Tibial nerve (tissue), 4 donors: ENCODE data around the gene SERPINE1. TPM values are rescaled to one million over a fixed set of nuclear protein-coding genes. Genes with fewer than 3 reads are reported as not detected.

ENCODE experiments used
- DNase-seq, 2 donors: peaks; one replicate each; pipeline ENCODE4 v3.0.0-alpha.2; 2019; ENCODE audit warnings: low spot score in 2 of 2
- H3K27ac ChIP-seq, 4 donors: fragments of 200-600 bp; sonication (generic) in 3 of 4; one replicate each; pipeline ENCODE4 v1.5.1; 2017 to 2019; ENCODE audit warnings: mild to moderate bottlenecking in 1 of 4
- H3K27me3 ChIP-seq, 2 donors: fragments of 200-600 bp; sonication (generic) in 1 of 2; one replicate each; pipeline versions ENCODE4 v1.5.1 to v1.6.0; 2017 to 2019
- H3K36me3 ChIP-seq, 3 donors: fragments of 200-600 bp; sonication (generic); one replicate each; pipeline ENCODE4 v1.5.1; 2018 to 2019
- H3K4me1 ChIP-seq, 4 donors: fragments of 200-600 bp; sonication (generic) in 3 of 4; one replicate each; pipeline ENCODE4 v1.5.1; 2017 to 2019
- H3K4me3 ChIP-seq, 4 donors: fragments of 200-600 bp; sonication (generic) in 3 of 4; one replicate each; pipeline ENCODE4 v1.5.1; 2017 to 2019; ENCODE audit warnings: mild to moderate bottlenecking in 1 of 4, moderate library complexity in 1 of 4
- H3K9me3 ChIP-seq, 4 donors: fragments of 200-600 bp; sonication (generic) in 3 of 4; one replicate each; pipeline ENCODE4 v1.5.1; 2017 to 2019
- EP300 ChIP-seq, 2 donors: sonication (generic); formaldehyde crosslinking; IDR thresholded peaks; one replicate each; pipeline ENCODE4 v1.6.1; 2017; ENCODE audit warnings: antibody characterized with exemption in 2 of 2, mild to moderate bottlenecking in 1 of 2
- POLR2A ChIP-seq, 2 donors: fragments of 450-650 bp; IDR thresholded peaks; one replicate each; pipeline ENCODE4 v1.6.1; 2017; ENCODE audit warnings: antibody characterized with exemption in 2 of 2, mild to moderate bottlenecking in 2 of 2, moderate library complexity in 2 of 2
- WGBS, 2 donors: methylation state at CpG; one replicate each; pipeline ENCODE4 v1.1.5; 2018; 5-methylcytosine and 5-hydroxymethylcytosine counted together
- total RNA-seq, 4 donors: library from RNA; depleted of rRNA; stranded (reverse); fragments of >200 nt; gene quantifications; one replicate each; pipeline ENCODE4 v1.1.0, GENCODE V29; 2016
- TF ChIP-seq, protein P1 (sequence below), 5 experiments: fragments of 200-600 bp in 3 of 5; fragments of 450-650 bp in 2 of 5; sonication (generic) in 3 of 5; IDR thresholded peaks; one replicate each; pipeline ENCODE4 v1.5.1; 2016 to 2019; ENCODE audit warnings: antibody characterized with exemption in 5 of 5, mild to moderate bottlenecking in 3 of 5, moderate library complexity in 2 of 5

SERPINE1 gene
- total RNA-seq, 4 donors from 2014 or later: 3.3 to 13.9 (median 8.1) TPM

DNA sequence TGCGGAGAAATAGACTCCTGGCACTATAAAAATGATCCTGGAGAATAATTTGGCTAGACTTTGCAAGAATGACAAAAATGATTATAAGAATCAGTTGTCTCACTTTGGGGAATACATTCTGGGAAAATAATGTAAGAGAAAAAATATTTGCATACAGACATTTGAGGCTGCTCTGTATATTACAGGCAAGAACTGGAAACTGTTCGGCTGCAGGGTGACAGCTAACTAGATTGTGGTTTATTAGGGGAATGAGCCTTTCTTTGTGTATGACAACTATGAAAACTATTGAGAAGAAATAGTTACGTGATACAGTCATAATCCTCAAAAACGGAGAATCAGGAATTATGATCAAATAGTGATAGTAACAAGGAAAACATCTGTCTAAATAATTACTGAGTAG lies 33.0 kb upstream of the SERPINE1 start:
- Histone ChIP-seq H3K36me3 (peaks cover 0 to 34% (median 3%) of the 10 kb centered on the region in 3 donors), H3K4me3 (no peak overlapping the region), H3K27me3 (no peaks in the 10 kb centered on the region), H3K4me1 (peaks cover 0 to 22% (median 3%) of the 10 kb centered on the region in 4 donors), H3K27ac (peak overlapping the region in 1 of 4 donors; percentile 64), H3K9me3 (no peaks in the 10 kb centered on the region)
- DNase-seq: no peak
- TF ChIP-seq EP300 (IDR thresholded peaks at IDR 0.05) (no peak), POLR2A (IDR thresholded peaks at IDR 0.05) (no peak)
- TF ChIP-seq, protein P1, sequence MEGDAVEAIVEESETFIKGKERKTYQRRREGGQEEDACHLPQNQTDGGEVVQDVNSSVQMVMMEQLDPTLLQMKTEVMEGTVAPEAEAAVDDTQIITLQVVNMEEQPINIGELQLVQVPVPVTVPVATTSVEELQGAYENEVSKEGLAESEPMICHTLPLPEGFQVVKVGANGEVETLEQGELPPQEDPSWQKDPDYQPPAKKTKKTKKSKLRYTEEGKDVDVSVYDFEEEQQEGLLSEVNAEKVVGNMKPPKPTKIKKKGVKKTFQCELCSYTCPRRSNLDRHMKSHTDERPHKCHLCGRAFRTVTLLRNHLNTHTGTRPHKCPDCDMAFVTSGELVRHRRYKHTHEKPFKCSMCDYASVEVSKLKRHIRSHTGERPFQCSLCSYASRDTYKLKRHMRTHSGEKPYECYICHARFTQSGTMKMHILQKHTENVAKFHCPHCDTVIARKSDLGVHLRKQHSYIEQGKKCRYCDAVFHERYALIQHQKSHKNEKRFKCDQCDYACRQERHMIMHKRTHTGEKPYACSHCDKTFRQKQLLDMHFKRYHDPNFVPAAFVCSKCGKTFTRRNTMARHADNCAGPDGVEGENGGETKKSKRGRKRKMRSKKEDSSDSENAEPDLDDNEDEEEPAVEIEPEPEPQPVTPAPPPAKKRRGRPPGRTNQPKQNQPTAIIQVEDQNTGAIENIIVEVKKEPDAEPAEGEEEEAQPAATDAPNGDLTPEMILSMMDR (IDR thresholded peaks at IDR 0.05): no peak
- 42 to 44% methylated on average over 4 of the region's 4 CpGs for WGBS, 2 donors

DNA sequence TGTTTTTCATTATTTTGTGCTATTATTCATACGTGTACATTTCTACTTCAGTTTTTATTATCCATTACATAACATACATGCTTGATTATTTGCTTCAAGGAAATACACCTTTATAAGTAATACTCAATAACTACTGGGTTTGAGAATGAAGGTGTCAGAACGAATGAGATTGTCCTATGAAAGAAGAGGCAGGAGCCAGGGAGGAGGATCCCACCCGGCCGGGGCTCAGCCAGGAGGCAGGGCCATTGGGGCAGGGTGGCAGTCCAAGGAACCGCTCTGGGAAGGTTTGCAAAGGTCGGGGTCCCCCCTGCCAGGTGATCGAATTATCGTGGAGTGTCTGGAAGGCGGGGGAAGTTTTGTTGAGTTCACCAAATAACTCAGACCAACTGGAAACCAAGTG lies 32.5 kb upstream of the SERPINE1 start:
- peaks cover 0 to 22% (median 5%) of the 10 kb centered on the region in 4 donors for H3K4me1 ChIP-seq
- peak overlapping the region in 1 of 4 donors; percentile 64 for H3K27ac ChIP-seq
- WGBS, 2 donors: 57% methylated on average over 9 of the region's 9 CpGs
- no peaks in the 10 kb centered on the region for H3K27me3 ChIP-seq
- H3K4me3 ChIP-seq: no peak overlapping the region
- no peak for DNase-seq
- H3K36me3 ChIP-seq: peaks cover 0 to 30% (median 0%) of the 10 kb centered on the region in 3 donors
- no peak for TF ChIP-seq EP300 (IDR thresholded peaks at IDR 0.05)
- TF ChIP-seq, protein P1 (IDR thresholded peaks at IDR 0.05): no peak
- no peak for TF ChIP-seq POLR2A (IDR thresholded peaks at IDR 0.05)
- no peaks in the 10 kb centered on the region for H3K9me3 ChIP-seq

DNA sequence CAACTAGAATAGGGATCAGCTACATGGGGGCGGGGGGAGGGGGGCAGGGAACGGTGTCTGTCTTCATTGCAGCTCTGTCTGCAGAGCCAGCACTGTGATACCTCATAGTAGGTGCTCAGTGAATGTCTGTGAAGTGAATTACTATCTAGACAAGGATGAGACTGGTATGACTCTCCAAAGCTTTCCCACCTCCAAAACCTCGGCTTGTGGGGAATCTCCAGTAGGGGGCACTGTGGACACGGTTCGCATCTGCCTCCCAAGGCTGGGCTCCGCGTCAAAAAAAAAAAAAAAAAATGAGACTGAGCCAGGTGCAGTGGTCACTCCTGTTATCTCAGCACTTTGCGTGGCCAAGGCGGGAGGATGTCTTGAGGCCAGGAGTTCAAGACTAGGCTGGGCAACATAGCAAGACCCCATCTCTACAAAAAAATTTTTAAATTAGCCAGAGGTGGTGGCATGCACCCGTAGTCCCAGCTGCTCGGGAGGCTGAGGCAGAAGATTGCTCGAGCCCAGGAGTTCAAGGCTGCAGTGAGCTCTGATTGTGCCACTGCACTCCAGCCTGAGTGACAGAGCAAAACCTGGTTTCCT lies 32.0 kb upstream of the SERPINE1 start:
- Histone ChIP-seq H3K36me3 (peaks cover 0 to 25% (median 0%) of the 10 kb centered on the region in 3 donors), H3K27me3 (no peaks in the 10 kb centered on the region), H3K9me3 (no peaks in the 10 kb centered on the region), H3K4me3 (no peak overlapping the region), H3K27ac (peak overlapping the region in 1 of 4 donors; percentile 64), H3K4me1 (peaks cover 0 to 26% (median 10%) of the 10 kb centered on the region in 4 donors)
- 38 to 41% methylated on average over 12 of the region's 12 CpGs for WGBS, 2 donors
- TF ChIP-seq POLR2A (IDR thresholded peaks at IDR 0.05): no peak
- TF ChIP-seq, protein P1 (IDR thresholded peaks at IDR 0.05): peak; percentile 35 to 54 (median 46)
- DNase-seq: peak in 1 of 2 donors; percentile 47

GRCh38 chr7:101096331-101096956 lies 30.5 kb upstream of the SERPINE1 start:
- no peaks in the 10 kb centered on the region for H3K27me3 ChIP-seq
- H3K4me1 ChIP-seq: peaks cover 0 to 41% (median 18%) of the 10 kb centered on the region in 4 donors
- no peak for DNase-seq
- no peaks in the 10 kb centered on the region for H3K9me3 ChIP-seq
- 67 to 78% methylated on average over 6 of the region's 6 CpGs for WGBS, 2 donors
- peaks cover 0 to 11% (median 0%) of the 10 kb centered on the region in 3 donors for H3K36me3 ChIP-seq
- H3K4me3 ChIP-seq: no peak overlapping the region
- TF ChIP-seq POLR2A (IDR thresholded peaks at IDR 0.05) (no peak), EP300 (IDR thresholded peaks at IDR 0.05) (no peak)
- TF ChIP-seq, protein P1 (IDR thresholded peaks at IDR 0.05): no peak
- no peak overlapping the region for H3K27ac ChIP-seq

DNA sequence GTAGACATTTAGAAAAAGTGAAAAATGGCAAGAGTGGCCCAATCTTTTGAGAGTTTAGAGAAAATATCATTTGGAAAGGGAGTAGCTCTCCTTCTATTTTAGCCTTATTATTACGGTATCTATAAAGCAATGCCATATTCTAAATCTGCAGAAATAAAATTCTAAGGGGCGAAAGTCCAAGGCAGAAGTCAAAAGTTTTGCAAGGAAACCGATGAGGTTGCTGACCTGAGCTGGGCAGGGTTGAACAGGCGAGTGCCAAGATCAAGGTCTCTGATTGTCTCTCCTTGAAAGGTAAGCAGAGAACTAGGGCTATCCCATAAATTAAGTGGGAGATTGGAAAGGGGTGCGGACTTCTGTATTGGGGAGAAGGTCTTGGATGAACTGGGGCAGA lies 30.0 kb upstream of the SERPINE1 start:
- no peak overlapping the region for H3K4me3 ChIP-seq
- peaks cover 0 to 41% (median 18%) of the 10 kb centered on the region in 4 donors for H3K4me1 ChIP-seq
- no peaks in the 10 kb centered on the region for H3K27me3 ChIP-seq
- no peak for DNase-seq
- H3K27ac ChIP-seq: no peak overlapping the region
- no peaks in the 10 kb centered on the region for H3K9me3 ChIP-seq
- WGBS, 2 donors: 84% methylated on average over 5 of the region's 5 CpGs
- H3K36me3 ChIP-seq: peaks cover 0 to 6% (median 0%) of the 10 kb centered on the region in 3 donors
- TF ChIP-seq POLR2A (IDR thresholded peaks at IDR 0.05): no peak
- TF ChIP-seq, protein P1 (IDR thresholded peaks at IDR 0.05): no peak
- TF ChIP-seq EP300 (IDR thresholded peaks at IDR 0.05): no peak
